HepG2 (cell line): ENCODE measurements around the gene RAB3C. TPM values are rescaled to one million over a fixed set of nuclear protein-coding genes. Genes with fewer than 3 reads are reported as not detected.

Experiments used
- ATAC-seq: fragments of 200-7000 bp; cut with Tn5 transposase; 3 replicates; pipeline ENCODE4 v1.9.1; 2020; ENCODE audit warnings: mild to moderate bottlenecking, moderate library complexity
- BruUV-seq: library from RNA; stranded (reverse); fragments of 400-500 nt; replicated peaks from 2 replicates; lab custom pipeline; 2021; lab: Mats Ljungman, UMichigan
- CTCF ChIA-PET: fragments of 300-600 bp; formaldehyde crosslinking; extraction: SDS; loops from one replicate; lab custom pipeline; 2021; ENCODE audit warnings: low total read pairs, inconsistent platforms, low intra/inter-chr PET ratio; lab: Yijun Ruan, JAX
- POLR2A ChIA-PET: fragments of 350-600 bp; sonication (Branson Sonifier 250); formaldehyde crosslinking; loops from one replicate; lab custom pipeline; 2020; ENCODE audit warnings: antibody characterized with exemption, inconsistent platforms; lab: Yijun Ruan, JAX
- DNase-seq: peaks from one replicate; pipeline ENCODE4 v3.0.0-alpha.2; 2015; ENCODE audit warnings: low spot score
- FAIRE-seq: peaks from 3 replicates; lab custom pipeline; 2011; peaks lifted over from hg19 to GRCh38; lab: Jason Lieb, UNC
- H2AFZ ChIP-seq: one replicate; pipeline ENCODE4 v1.6.1; 2011; ENCODE audit warnings: low read length, inconsistent platforms
- H3K27ac ChIP-seq: fragments of 300-600 bp; 3 replicates; pipeline ENCODE4 v1.8.0; 2011; ENCODE audit warnings: mixed run types, mild to moderate bottlenecking, mixed read lengths, low read length, inconsistent platforms; ENCODE audit not compliant: insufficient read depth; ENCODE audit errors: extremely low read length
- H3K27me3 ChIP-seq, 2 experiments: fragments of 200-600 bp in 1 of 2; 2 replicates in 1 of 2; 3 replicates in 1 of 2; pipeline versions ENCODE4 v1.6.0 to v1.8.0; 2011; ENCODE audit warnings: low read length in 2 of 2, mild to moderate bottlenecking in 2 of 2, moderate library complexity in 2 of 2, inconsistent platforms in 1 of 2; ENCODE audit not compliant: insufficient read depth in 2 of 2, control insufficient read depth in 1 of 2
- H3K36me3 ChIP-seq, 2 experiments: fragments of 200-600 bp in 1 of 2; replicated peaks in 1 of 2; 2 replicates in 1 of 2; 3 replicates in 1 of 2; pipeline versions ENCODE4 v1.5.1 to v1.8.0; 2011; ENCODE audit warnings: low read length in 2 of 2, inconsistent platforms in 1 of 2; ENCODE audit not compliant: insufficient read depth in 2 of 2, control insufficient read depth in 1 of 2
- H3K4me1 ChIP-seq: 2 replicates; pipeline ENCODE4 v1.5.1; 2012; ENCODE audit warnings: low read length, inconsistent platforms; ENCODE audit not compliant: insufficient read depth
- H3K4me2 ChIP-seq: 2 replicates; pipeline ENCODE4 v1.6.0; 2011; ENCODE audit warnings: low read depth, low read length, inconsistent platforms
- H3K4me3 ChIP-seq, 3 experiments: fragments of 200-600 bp in 1 of 3; sonication (generic), shearing (Covaris generic) in 1 of 3; replicated peaks in 1 of 3; 2 replicates each; pipeline ENCODE4 v1.5.1; 2011 to 2016; ENCODE audit warnings: low read length in 3 of 3, inconsistent platforms in 2 of 3, low read depth in 2 of 3, mild to moderate bottlenecking in 2 of 3, control low read depth in 1 of 3, mixed read lengths in 1 of 3; ENCODE audit not compliant: insufficient read depth in 1 of 3
- H3K79me2 ChIP-seq: one replicate; pipeline ENCODE4 v1.6.1; 2011; ENCODE audit warnings: low read length, inconsistent platforms; ENCODE audit not compliant: insufficient read depth
- H3K9ac ChIP-seq: 2 replicates; pipeline ENCODE4 v1.6.0; 2011; ENCODE audit warnings: mild to moderate bottlenecking, low read depth, low read length, inconsistent platforms; ENCODE audit not compliant: insufficient read depth
- H3K9me3 ChIP-seq: 2 replicates; pipeline ENCODE4 v1.5.1; 2012; ENCODE audit warnings: mild to moderate bottlenecking, low read length
- H4K20me1 ChIP-seq: 2 replicates; pipeline ENCODE4 v1.6.0; 2011; ENCODE audit warnings: inconsistent platforms, mild to moderate bottlenecking, low read length, moderate library complexity; ENCODE audit not compliant: insufficient read depth
- ATF5 ChIP-seq: sonication (generic); formaldehyde crosslinking; IDR thresholded peaks from 2 replicates; pipeline ENCODE4 v1.4.0; 2020; ENCODE audit warnings: mild to moderate bottlenecking, low read depth, missing genetic modification reagents
- DMTF1 ChIP-seq: sonication (generic); formaldehyde crosslinking; IDR thresholded peaks from 2 replicates; pipeline ENCODE4 v1.4.0; 2020; ENCODE audit warnings: mild to moderate bottlenecking, missing genetic modification reagents
- GPBP1L1 ChIP-seq: sonication (generic); formaldehyde crosslinking; IDR thresholded peaks from 2 replicates; pipeline ENCODE4 v1.5.0; 2020; ENCODE audit warnings: mild to moderate bottlenecking, missing genetic modification reagents
- HDAC1 ChIP-seq: sonication (generic); formaldehyde crosslinking; IDR thresholded peaks from 2 replicates; pipeline ENCODE4 v1.5.1; 2020; ENCODE audit warnings: mild to moderate bottlenecking, missing genetic modification reagents
- KLF9 ChIP-seq: IDR thresholded peaks from 2 replicates; pipeline ENCODE4 v1.6.1; 2016; ENCODE audit warnings: low read depth
- NFE2L2 ChIP-seq: fragments of 150-350 bp; IDR thresholded peaks from 2 replicates; pipeline ENCODE4 v1.6.1; 2014; ENCODE audit warnings: low read length
- NONO ChIP-seq, 2 experiments: fragments of 450-650 bp in 1 of 2; sonication (generic) in 1 of 2; formaldehyde crosslinking in 1 of 2; IDR thresholded peaks in 1 of 2; conservative IDR thresholded peaks in 1 of 2; 2 replicates each; pipeline versions ENCODE4 v1.6.1 to v1.8.0; 2017 to 2022; ENCODE audit warnings: mild to moderate bottlenecking in 1 of 2, missing genetic modification reagents in 1 of 2, moderate library complexity in 1 of 2
- TEAD3 ChIP-seq: optimal IDR thresholded peaks from 2 replicates; pipeline ENCODE3; 2016; ENCODE audit warnings: borderline replicate concordance
- ZNF761 ChIP-seq: sonication (generic); formaldehyde crosslinking; conservative IDR thresholded peaks from 2 replicates; pipeline ENCODE4 v1.4.0; 2020; ENCODE audit warnings: mild to moderate bottlenecking, missing genetic modification reagents
- WGBS: methylation state at CpG from one replicate; pipeline ENCODE4 v1.1.6; 2017; ENCODE audit warnings: low lambda C conversion rate; 5-methylcytosine and 5-hydroxymethylcytosine counted together
- in situ Hi-C: cut with HindIII; loops from 2 replicates; pipeline ENCODE4 v1.10.0; 2017; ENCODE audit warnings: low pct_unique_long_range_greater_than_20kb; ENCODE audit not compliant: extremely low pct_ligation_motif_present
- intact Hi-C: fragments of 100-400 bp; cut with micrococcal nuclease; formaldehyde crosslinking; loops from one replicate; pipeline ENCODE4 v1.10.0; 2022; ENCODE audit not compliant: unreplicated experiment
- polyA plus RNA-seq, 8 experiments: library from polyadenylated mRNA; depleted of rRNA in 3 of 8; stranded (reverse) in 7 of 8; unstranded in 1 of 8; fragments of >200 nt; fragmentation: Illumina TruSeq in 4 of 8; extraction: Trizol in 4 of 8; gene quantifications; 2 replicates each; pipeline versions ENCODE4 v1.2.1 to v1.2.3, GENCODE V29; 2011 to 2016; ENCODE audit warnings: low read depth in 4 of 8, missing spikeins in 1 of 8, mixed read lengths in 1 of 8; ENCODE audit not compliant: insufficient read depth in 1 of 8
- total RNA-seq, 5 experiments: library from RNA; depleted of rRNA; stranded (reverse); fragments of >200 nt; fragmentation: Illumina TruSeq; extraction: Trizol; gene quantifications; 2 replicates each; pipeline ENCODE4 v1.2.3, GENCODE V29; 2016; ENCODE audit warnings: low read depth in 1 of 5

The RAB3C gene
- total and polyA plus RNA-seq, 2 of the 13 experiments (the other 11 are each of a cell fraction or from before 2014, with no cell fraction given): not detected

GRCh38 chr5:58718269-58718978 lies 135.5 kb downstream of the RAB3C start:
- ChIA-PET POLR2A (no interaction called here), CTCF (no interaction called here)
- Histone ChIP-seq H3K27ac (no peak overlapping the region), H3K36me3 (no peaks in the 10 kb centered on the region), H3K9me3 (no peaks in the 10 kb centered on the region), H4K20me1 (no peaks in the 10 kb centered on the region), H3K79me2 (no peaks in the 10 kb centered on the region), H2AFZ (no peak overlapping the region), H3K27me3 (no peaks in the 10 kb centered on the region), H3K9ac (no peak overlapping the region), H3K4me1 (no peaks in the 10 kb centered on the region), H3K4me3 (no peak overlapping the region), H3K4me2 (no peak overlapping the region)
- TF ChIP-seq NFE2L2: no peak
- TF ChIP-seq NONO (IDR thresholded peaks at IDR 0.05): no peak
- TF ChIP-seq NONO (CRISPR knock-in tag; conservative IDR thresholded peaks at IDR 0.05): no peak
- DNase-seq (no peak), ATAC-seq (no peak), FAIRE-seq (no peak)
- intact Hi-C loops: no loop called here
- BruUV-seq: no TSS peak
- WGBS: 9% methylated on average over 2 of the region's 2 CpGs
- in situ Hi-C loops: no loop called here

- Histone ChIP-seq H3K79me2 (no peaks in the 10 kb centered on the region), H3K4me1 (no peaks in the 10 kb centered on the region), H3K9ac (no peak overlapping the region), H3K9me3 (peaks cover 5% of the 10 kb centered on the region; the same call in 1 of the 2 replicates), H3K4me2 (no peak overlapping the region), H2AFZ (no peak overlapping the region), H3K4me3 (no peak overlapping the region), H4K20me1 (no peaks in the 10 kb centered on the region), H3K27ac (no peak overlapping the region), H3K36me3 (no peaks in the 10 kb centered on the region), H3K27me3 (no peaks in the 10 kb centered on the region)
- ChIA-PET CTCF (no interaction called here), POLR2A (no interaction called here)
- in situ Hi-C loops: no loop called here
- FAIRE-seq (no peak), ATAC-seq (no peak), DNase-seq (no peak)
- BruUV-seq: no TSS peak
- WGBS: 0% methylated on average over 1 of the region's 1 CpG
- intact Hi-C loops: no loop called here
- TF ChIP-seq KLF9: no peak
- no peak for TF ChIP-seq ATF5 (CRISPR knock-in tag)
- TF ChIP-seq HDAC1 (CRISPR knock-in tag): no peak
- no peak for TF ChIP-seq GPBP1L1 (CRISPR knock-in tag)
- TF ChIP-seq ZNF761 (CRISPR knock-in tag): no peak
- TF ChIP-seq TEAD3: no peak
- TF ChIP-seq DMTF1 (CRISPR knock-in tag): no peak
Observed at GRCh38 chr5:58722160-58722559, 139.3 kb downstream of the RAB3C start.
